GM12801 (cell line): ENCODE data around the gene CCDC12.

Experiments used
- CTCF ChIP-seq: IDR thresholded peaks from one replicate; pipeline ENCODE4 v1.5.1; 2011; ENCODE audit warnings: control low read depth; ENCODE audit not compliant: insufficient read length; ENCODE audit errors: extremely low read depth

The CCDC12 gene

GRCh38 chr3:46922871-46923558 is 53.5 kb downstream of the CCDC12 start:
- TF ChIP-seq CTCF, result no peak

DNA sequence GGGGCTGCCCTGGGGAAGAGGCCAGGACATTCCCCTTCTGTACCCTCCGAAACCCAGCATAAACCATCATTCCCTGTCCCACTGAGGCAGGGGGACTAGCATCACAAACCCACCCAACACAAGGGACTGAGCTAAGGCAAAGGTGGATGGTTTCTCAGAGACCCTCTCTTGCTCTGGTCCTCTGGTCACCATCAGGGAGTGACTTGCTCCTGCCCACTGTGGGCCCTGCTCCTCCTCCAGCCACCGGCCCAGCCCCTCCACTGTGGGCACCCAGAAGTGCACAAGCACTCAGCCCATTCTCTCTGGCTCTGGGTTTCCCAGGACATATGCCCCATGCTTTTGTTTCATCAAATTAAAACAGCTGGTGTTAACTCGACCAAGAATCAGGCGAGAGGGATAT is 54.1 kb downstream of the CCDC12 start:
- no peak for TF ChIP-seq CTCF

- no peak for TF ChIP-seq CTCF
Observed at GRCh38 chr3:46921871-46922271, 54.7 kb downstream of the CCDC12 start.

DNA sequence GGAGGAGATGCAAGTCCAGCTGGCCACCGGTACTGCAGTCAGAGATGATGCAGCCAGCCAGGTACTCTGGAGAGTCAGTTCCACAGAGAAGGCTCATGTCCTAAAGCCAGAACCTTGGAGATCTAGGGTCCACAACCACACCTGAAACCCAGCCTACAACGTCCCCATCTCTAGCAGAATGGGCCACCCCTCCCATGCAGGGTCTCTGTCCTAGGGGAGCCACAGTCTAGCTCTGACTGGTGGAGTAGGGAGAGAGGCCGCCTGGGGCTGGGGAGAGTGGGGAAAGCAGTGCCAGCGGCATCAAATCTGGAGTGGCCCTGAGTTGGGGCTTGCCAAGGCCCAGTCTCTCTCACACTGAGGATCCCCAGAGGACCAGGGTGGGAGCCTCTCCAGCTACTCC is 55.5 kb downstream of the CCDC12 start:
- TF ChIP-seq CTCF, result no peak

GRCh38 chr3:46918634-46919033 is 57.9 kb downstream of the CCDC12 start:
- no peak for TF ChIP-seq CTCF

- no peak for TF ChIP-seq CTCF
Observed at GRCh38 chr3:46918202-46918601, 58.3 kb downstream of the CCDC12 start.

DNA sequence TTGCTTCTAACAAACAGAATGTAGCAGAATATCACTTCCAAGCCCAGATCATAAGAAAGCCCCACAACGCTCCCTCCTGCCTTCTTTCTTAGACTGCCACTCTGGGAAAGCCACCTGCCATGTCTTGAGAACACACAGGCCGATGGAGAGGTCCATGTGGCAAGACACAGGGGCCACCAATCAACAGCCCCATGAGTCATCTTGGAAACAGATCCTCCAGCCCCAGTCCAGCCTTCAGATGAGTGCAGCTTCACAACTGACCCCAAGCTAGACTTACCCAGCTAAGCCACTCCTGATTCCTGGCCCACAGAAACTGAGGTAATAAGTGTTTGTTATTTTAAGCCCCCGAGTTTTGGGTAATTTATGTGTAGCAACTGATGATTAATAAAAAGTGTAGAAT is 59.3 kb downstream of the CCDC12 start:
- TF ChIP-seq CTCF, result no peak
